ENCODE data around the gene SOCS7. TPM values are rescaled to one million over a fixed set of nuclear protein-coding genes. Genes with fewer than 3 reads are reported as not detected.

Gene SOCS7
- total RNA-seq, 1 experiment from 2014 or later = 7.4 TPM

DNA sequence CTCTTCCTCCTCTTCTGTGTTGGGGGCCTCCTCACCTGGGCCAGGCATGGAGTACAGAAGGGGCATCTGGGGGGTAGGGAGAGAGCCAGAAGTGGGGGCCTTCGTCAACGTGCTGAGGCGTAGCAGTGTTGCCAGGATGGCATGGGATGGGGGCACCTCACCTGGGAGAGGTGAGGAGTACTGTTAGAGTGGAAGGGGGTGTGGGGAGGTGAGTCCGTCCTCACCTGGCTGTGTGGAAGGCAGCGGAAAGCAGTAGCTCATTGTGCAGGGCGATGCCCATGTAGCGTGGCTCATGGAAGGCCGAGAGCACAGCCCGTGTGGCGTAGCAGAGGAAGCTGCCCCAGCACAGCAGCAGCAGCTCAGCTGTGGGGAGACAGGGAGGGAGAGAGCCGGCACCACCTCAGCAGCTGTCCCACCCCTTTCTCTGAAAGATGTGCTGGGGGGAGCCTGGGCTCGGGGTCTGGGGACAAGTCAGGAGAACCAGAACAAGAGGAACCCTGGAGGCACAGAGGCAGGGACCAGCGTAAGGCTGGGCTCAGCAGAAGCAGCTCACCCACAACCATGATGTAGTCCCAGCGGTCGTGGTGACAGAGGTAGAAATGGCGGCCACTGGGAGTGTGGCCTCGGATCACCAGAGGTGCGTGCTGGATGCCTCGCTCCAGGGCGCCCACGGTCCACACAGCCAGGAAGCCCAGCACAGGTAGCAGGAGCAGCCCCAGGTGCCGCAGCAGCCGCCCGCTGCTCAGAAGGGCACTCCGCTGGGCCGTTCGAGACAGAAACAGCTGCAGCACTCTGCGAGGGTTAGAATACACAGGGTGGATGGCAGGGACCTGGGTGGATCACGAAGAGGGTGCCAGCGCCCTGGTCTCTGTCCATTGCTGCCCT is 16.9 kb upstream of the SOCS7 start:
- Histone ChIP-seq H3K4me2 (ENCODE audit: low read length) (no peak overlapping the region), H4K20me1 (ENCODE audit: low read length) (no peaks in the 10 kb centered on the region), H3K9me3 (ENCODE audit: low read length) (no peaks in the 10 kb centered on the region), H3K36me3 (ENCODE audit: low read depth, low read length) (no peaks in the 10 kb centered on the region), H2AFZ (ENCODE audit: low read length) (no peak overlapping the region), H3K27me3 (ENCODE audit: low read length) (no peaks in the 10 kb centered on the region), H3F3A (ENCODE audit: low read length, unreplicated experiment) (no peaks in the 10 kb centered on the region), H3K9ac (ENCODE audit: low read length) (no peak overlapping the region), H3K4me1 (ENCODE audit: insufficient read depth, low read length) (no peaks in the 10 kb centered on the region), H3K79me2 (ENCODE audit: low read length) (no peaks in the 10 kb centered on the region), H3K27ac (ENCODE audit: low read length) (no peak overlapping the region), H3K9me2 (replicated peaks; ENCODE audit: low read length) (no peaks in the 10 kb centered on the region), H3K4me3 (ENCODE audit: low read length) (no peak overlapping the region)
- no peak for TF ChIP-seq EZH2 (IDR thresholded peaks at IDR 0.05; ENCODE audit: low read length, unreplicated experiment)
- TF ChIP-seq EZH2phosphoT487 (IDR thresholded peaks at IDR 0.05; ENCODE audit: borderline replicate concordance, low read length) = no peak
- TF ChIP-seq, protein P1, sequence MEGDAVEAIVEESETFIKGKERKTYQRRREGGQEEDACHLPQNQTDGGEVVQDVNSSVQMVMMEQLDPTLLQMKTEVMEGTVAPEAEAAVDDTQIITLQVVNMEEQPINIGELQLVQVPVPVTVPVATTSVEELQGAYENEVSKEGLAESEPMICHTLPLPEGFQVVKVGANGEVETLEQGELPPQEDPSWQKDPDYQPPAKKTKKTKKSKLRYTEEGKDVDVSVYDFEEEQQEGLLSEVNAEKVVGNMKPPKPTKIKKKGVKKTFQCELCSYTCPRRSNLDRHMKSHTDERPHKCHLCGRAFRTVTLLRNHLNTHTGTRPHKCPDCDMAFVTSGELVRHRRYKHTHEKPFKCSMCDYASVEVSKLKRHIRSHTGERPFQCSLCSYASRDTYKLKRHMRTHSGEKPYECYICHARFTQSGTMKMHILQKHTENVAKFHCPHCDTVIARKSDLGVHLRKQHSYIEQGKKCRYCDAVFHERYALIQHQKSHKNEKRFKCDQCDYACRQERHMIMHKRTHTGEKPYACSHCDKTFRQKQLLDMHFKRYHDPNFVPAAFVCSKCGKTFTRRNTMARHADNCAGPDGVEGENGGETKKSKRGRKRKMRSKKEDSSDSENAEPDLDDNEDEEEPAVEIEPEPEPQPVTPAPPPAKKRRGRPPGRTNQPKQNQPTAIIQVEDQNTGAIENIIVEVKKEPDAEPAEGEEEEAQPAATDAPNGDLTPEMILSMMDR (conservative IDR thresholded peaks at IDR 0.05; ENCODE audit: low read depth, low read length) = no peak
- no TSS peak for BruUV-seq (replicated peaks)
- ATAC-seq = no peak
- POLR2A ChIA-PET (ENCODE audit: unreplicated experiment) = no interaction called here
- CTCF ChIA-PET = no interaction called here
- DNase-seq = no peak
- intact Hi-C loops (cut with micrococcal nuclease) = no loop called here

DNA sequence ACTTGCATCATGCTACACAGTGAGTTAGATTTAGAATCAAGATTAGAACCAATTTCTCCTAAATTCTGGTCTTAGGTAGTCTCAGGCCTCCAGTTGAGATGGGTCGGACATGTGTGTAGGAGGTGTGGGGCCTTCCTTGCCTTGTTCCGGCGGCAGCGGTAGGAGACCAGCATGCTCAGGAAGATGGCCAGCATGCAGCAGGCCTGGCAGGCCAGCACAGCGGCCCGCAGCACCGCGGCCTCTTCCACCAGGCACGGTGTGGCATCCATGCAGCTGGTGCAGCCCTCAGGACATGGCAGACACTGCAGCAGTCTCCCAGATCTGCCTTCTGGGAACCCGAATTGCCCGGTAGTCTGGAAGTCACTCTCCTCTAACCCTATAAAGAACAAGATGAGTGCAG is 14.8 kb upstream of the SOCS7 start:
- H3K36me3 ChIP-seq (ENCODE audit: low read depth, low read length) = no peaks in the 10 kb centered on the region
- no peaks in the 10 kb centered on the region for H4K20me1 ChIP-seq (ENCODE audit: low read length)
- no peaks in the 10 kb centered on the region for H3K27me3 ChIP-seq (ENCODE audit: low read length)
- no peak for ATAC-seq
- H3K79me2 ChIP-seq (ENCODE audit: low read length) = no peaks in the 10 kb centered on the region
- TF ChIP-seq EZH2phosphoT487 (IDR thresholded peaks at IDR 0.05; ENCODE audit: borderline replicate concordance, low read length) (no peak), EZH2 (IDR thresholded peaks at IDR 0.05; ENCODE audit: low read length, unreplicated experiment) (no peak)
- TF ChIP-seq, protein P1 (conservative IDR thresholded peaks at IDR 0.05; ENCODE audit: low read depth, low read length) = no peak
- no peaks in the 10 kb centered on the region for H3F3A ChIP-seq (ENCODE audit: low read length, unreplicated experiment)
- intact Hi-C loops (cut with micrococcal nuclease) = no loop called here
- no peak overlapping the region for H3K4me2 ChIP-seq (ENCODE audit: low read length)
- H3K9me2 ChIP-seq (replicated peaks; ENCODE audit: low read length) = no peaks in the 10 kb centered on the region
- no peak overlapping the region for H3K9ac ChIP-seq (ENCODE audit: low read length)
- H3K4me3 ChIP-seq (ENCODE audit: low read length) = no peak overlapping the region
- DNase-seq = no peak
- no peak overlapping the region for H3K27ac ChIP-seq (ENCODE audit: low read length)
- no TSS peak for BruUV-seq (replicated peaks)
- ChIA-PET POLR2A (ENCODE audit: unreplicated experiment) (no interaction called here), CTCF (no interaction called here)
- H3K4me1 ChIP-seq (ENCODE audit: insufficient read depth, low read length) = no peaks in the 10 kb centered on the region
- H2AFZ ChIP-seq (ENCODE audit: low read length) = no peak overlapping the region
- no peaks in the 10 kb centered on the region for H3K9me3 ChIP-seq (ENCODE audit: low read length)

DNA sequence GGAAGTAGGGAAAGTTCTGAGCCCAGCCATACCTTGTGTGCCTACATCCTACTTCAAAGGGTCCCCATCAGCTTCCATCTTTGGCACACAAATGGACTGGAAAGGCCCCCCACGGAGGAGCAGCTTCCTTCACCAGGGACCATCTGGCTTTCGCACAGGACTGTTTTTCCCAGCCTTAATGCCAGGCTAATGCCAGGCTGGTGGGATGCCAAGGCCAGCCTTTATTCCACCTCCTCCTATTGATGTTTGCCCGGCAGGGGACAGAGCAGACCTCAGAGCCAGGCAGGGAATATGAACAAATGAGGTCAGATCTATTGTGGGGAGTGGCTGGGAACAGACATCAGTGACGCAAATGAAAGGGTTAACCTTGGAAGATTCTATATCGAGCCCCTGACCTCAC is 13.6 kb upstream of the SOCS7 start:
- ATAC-seq = no peak
- TF ChIP-seq EZH2phosphoT487 (IDR thresholded peaks at IDR 0.05; ENCODE audit: borderline replicate concordance, low read length) (no peak), EZH2 (IDR thresholded peaks at IDR 0.05; ENCODE audit: low read length, unreplicated experiment) (no peak)
- TF ChIP-seq, protein P1 (conservative IDR thresholded peaks at IDR 0.05; ENCODE audit: low read depth, low read length) = no peak
- CTCF ChIA-PET = no interaction called here
- no TSS peak for BruUV-seq (replicated peaks)
- no peak overlapping the region for H3K4me3 ChIP-seq (ENCODE audit: low read length)
- H3K27me3 ChIP-seq (ENCODE audit: low read length) = no peaks in the 10 kb centered on the region
- H4K20me1 ChIP-seq (ENCODE audit: low read length) = no peaks in the 10 kb centered on the region
- H3K9ac ChIP-seq (ENCODE audit: low read length) = no peak overlapping the region
- H3K4me2 ChIP-seq (ENCODE audit: low read length) = no peak overlapping the region
- no peaks in the 10 kb centered on the region for H3K4me1 ChIP-seq (ENCODE audit: insufficient read depth, low read length)
- POLR2A ChIA-PET (ENCODE audit: unreplicated experiment) = no interaction called here
- no peaks in the 10 kb centered on the region for H3K9me2 ChIP-seq (replicated peaks; ENCODE audit: low read length)
- H3F3A ChIP-seq (ENCODE audit: low read length, unreplicated experiment) = no peaks in the 10 kb centered on the region
- intact Hi-C loops (cut with micrococcal nuclease) = no loop called here
- H3K79me2 ChIP-seq (ENCODE audit: low read length) = no peaks in the 10 kb centered on the region
- H2AFZ ChIP-seq (ENCODE audit: low read length) = no peak overlapping the region
- DNase-seq = no peak
- no peak overlapping the region for H3K27ac ChIP-seq (ENCODE audit: low read length)
- no peaks in the 10 kb centered on the region for H3K9me3 ChIP-seq (ENCODE audit: low read length)
- no peaks in the 10 kb centered on the region for H3K36me3 ChIP-seq (ENCODE audit: low read depth, low read length)

Measured in PC-3 (cell line).